GM20431 (cell line): ENCODE results near the gene DEXI.

Source experiments
- in situ Hi-C: fragments of 300-500 bp; cut with MseI, MboI; formaldehyde crosslinking; loops from one replicate; pipeline ENCODE4 v1.15.0; 2020; ENCODE audit warnings: low sequenced_read_pairs; ENCODE audit not compliant: unreplicated experiment

Gene DEXI

GRCh38 chr16:10911267-10911666 is 31.0 kb downstream of the DEXI start:
- in situ Hi-C loops, result loop anchor here (25.0 kb wide), 1 partner anchor 649 kb away; no protein-coding TSS in a partner anchor

- in situ Hi-C loops, result loop anchor here (25.0 kb wide), 1 partner anchor 645 kb away; no protein-coding TSS in a partner anchor
These were observed 34.6 kb downstream of the DEXI start for GRCh38 chr16:10907757-10908045.

GRCh38 chr16:10906914-10907756 is 35.1 kb downstream of the DEXI start:
- in situ Hi-C loops, result loop anchor here (25.0 kb wide), 1 partner anchor 645 kb away; no protein-coding TSS in a partner anchor

- in situ Hi-C loops, result loop anchor here (25.0 kb wide), 1 partner anchor 644 kb away; no protein-coding TSS in a partner anchor
These were observed 35.8 kb downstream of the DEXI start for GRCh38 chr16:10906482-10906881.

GRCh38 chr16:10902999-10903398 is 39.3 kb downstream of the DEXI start:
- in situ Hi-C loops, result loop anchor here (25.0 kb wide), 1 partner anchor 641 kb away; no protein-coding TSS in a partner anchor

- in situ Hi-C loops, result no loop called here
These were observed 45.1 kb downstream of the DEXI start for GRCh38 chr16:10897134-10897533.

- in situ Hi-C loops, result no loop called here
These were observed 45.5 kb downstream of the DEXI start for GRCh38 chr16:10896723-10897122.

- in situ Hi-C loops, result no loop called here
These were observed 46.1 kb downstream of the DEXI start for GRCh38 chr16:10896165-10896564.

GRCh38 chr16:10895053-10895946 is 47.0 kb downstream of the DEXI start:
- in situ Hi-C loops, result no loop called here

GRCh38 chr16:10892782-10893318 is 49.4 kb downstream of the DEXI start:
- in situ Hi-C loops, result no loop called here

- in situ Hi-C loops, result no loop called here
These were observed 52.4 kb downstream of the DEXI start for GRCh38 chr16:10889855-10890254.

GRCh38 chr16:10888320-10888937 is 53.8 kb downstream of the DEXI start:
- in situ Hi-C loops, result no loop called here

GRCh38 chr16:10885246-10885645 is 57.0 kb downstream of the DEXI start:
- in situ Hi-C loops, result no loop called here

GRCh38 chr16:10883004-10883403 is 59.3 kb downstream of the DEXI start:
- in situ Hi-C loops, result no loop called here

GRCh38 chr16:10881479-10882030 is 60.7 kb downstream of the DEXI start:
- in situ Hi-C loops, result no loop called here

- in situ Hi-C loops, result no loop called here
These were observed 61.4 kb downstream of the DEXI start for GRCh38 chr16:10880594-10881452.

GRCh38 chr16:10879681-10880589 is 62.3 kb downstream of the DEXI start:
- in situ Hi-C loops, result no loop called here
